ENCODE data around the gene SBK2.

Gene SBK2

GRCh38 chr19:55554741-55555152 is 17.8 kb upstream of the SBK2 start:
- peak; percentile 39 for DNase-seq (ENCODE audit: low spot score)

GRCh38 chr19:55554302-55554701 is 17.4 kb upstream of the SBK2 start:
- DNase-seq (ENCODE audit: low spot score), result peak; percentile 5

GRCh38 chr19:55553217-55554182 is 16.6 kb upstream of the SBK2 start:
- peak; percentile 16 for DNase-seq (ENCODE audit: low spot score)

GRCh38 chr19:55552620-55553019 is 15.7 kb upstream of the SBK2 start:
- peak; percentile 11 for DNase-seq (ENCODE audit: low spot score)

- DNase-seq (ENCODE audit: low spot score), result no peak
These were observed 15.3 kb upstream of the SBK2 start for GRCh38 chr19:55552206-55552605.

- DNase-seq (ENCODE audit: low spot score), result peak; percentile 22
These were observed 13.4 kb upstream of the SBK2 start for GRCh38 chr19:55550321-55550650.

- DNase-seq (ENCODE audit: low spot score), result peak; percentile 77
These were observed 12.8 kb upstream of the SBK2 start for GRCh38 chr19:55549500-55550320.

GRCh38 chr19:55546822-55547614 is 10.1 kb upstream of the SBK2 start:
- peak; percentile 33 for DNase-seq (ENCODE audit: low spot score)

- peak; percentile 8 for DNase-seq (ENCODE audit: low spot score)
These were observed 9.1 kb upstream of the SBK2 start for GRCh38 chr19:55546011-55546410.

GRCh38 chr19:55545443-55545842 is 8.5 kb upstream of the SBK2 start, which contains the start of gene SBK3:
Gene SBK3, minus strand, starts transcription at chr19:55545543. Its CDS starts 0 bp downstream, at chr19:55545543.
- no peak for DNase-seq (ENCODE audit: low spot score)

GRCh38 chr19:55544776-55545439 is 8.0 kb upstream of the SBK2 start:
- DNase-seq (ENCODE audit: low spot score), result peak; percentile 19

GRCh38 chr19:55544014-55544413 is 7.1 kb upstream of the SBK2 start:
- DNase-seq (ENCODE audit: low spot score), result no peak

- no peak for DNase-seq (ENCODE audit: low spot score)
These were observed 6.6 kb upstream of the SBK2 start for GRCh38 chr19:55543567-55543966.

- DNase-seq (ENCODE audit: low spot score), result no peak
These were observed 5.4 kb upstream of the SBK2 start for GRCh38 chr19:55542292-55542855.

GRCh38 chr19:55541091-55541490 is 4.2 kb upstream of the SBK2 start:
- DNase-seq (ENCODE audit: low spot score), result peak; percentile 17

GRCh38 chr19:55540619-55541018 is 3.7 kb upstream of the SBK2 start:
- DNase-seq (ENCODE audit: low spot score), result peak; percentile 28

- DNase-seq (ENCODE audit: low spot score), result peak; percentile 14
These were observed 2.4 kb upstream of the SBK2 start for GRCh38 chr19:55539090-55539984.

- DNase-seq (ENCODE audit: low spot score), result peak; percentile 12
These were observed 1.2 kb upstream of the SBK2 start for GRCh38 chr19:55538132-55538531.

GRCh38 chr19:55537741-55538111 is 793 bp upstream of the SBK2 start:
- peak; percentile 62 for DNase-seq (ENCODE audit: low spot score)

- peak; percentile 9 for DNase-seq (ENCODE audit: low spot score)
These were observed 567 bp downstream of the SBK2 start for GRCh38 chr19:55536366-55536765.
